Lung (tissue), 12 donors: ENCODE data around the gene ORC1. TPM values are rescaled to one million over a fixed set of nuclear protein-coding genes. Genes with fewer than 3 reads are reported as not detected.

Source experiments
- ATAC-seq: fragments of 200-7000 bp; cut with Tn5 transposase; one replicate; pipeline ENCODE4 v1.9.1; 2020; ENCODE audit warnings: moderate number of reproducible peaks; ENCODE audit not compliant: insufficient read depth, low FRiP score
- DNase-seq, 3 donors: peaks; one replicate each; pipeline ENCODE4 v3.0.0-alpha.2; 2013 to 2017
- H3K27ac ChIP-seq, 2 donors: one replicate each; pipeline ENCODE4 v1.5.1; 2013; ENCODE audit warnings: mild to moderate bottlenecking in 2 of 2, moderate library complexity in 2 of 2, control low read depth in 1 of 2, inconsistent platforms in 1 of 2, low read depth in 1 of 2, low read length in 1 of 2
- H3K27me3 ChIP-seq, 3 donors: one replicate each; pipeline ENCODE4 v1.5.1; 2013; ENCODE audit warnings: low read length in 2 of 3; ENCODE audit not compliant: control insufficient read depth in 3 of 3, insufficient read depth in 3 of 3
- H3K36me3 ChIP-seq, 4 donors: one replicate each; pipeline ENCODE4 v1.5.1; 2013; ENCODE audit warnings: low read length in 4 of 4, mild to moderate bottlenecking in 1 of 4, moderate library complexity in 1 of 4; ENCODE audit not compliant: control insufficient read depth in 4 of 4, insufficient read depth in 4 of 4
- H3K4me1 ChIP-seq, 5 donors: one replicate each; pipeline ENCODE4 v1.5.1; 2013; ENCODE audit warnings: low read length in 5 of 5, mild to moderate bottlenecking in 2 of 5, moderate library complexity in 1 of 5; ENCODE audit not compliant: control insufficient read depth in 5 of 5, insufficient read depth in 5 of 5
- H3K4me3 ChIP-seq: one replicate; pipeline ENCODE4 v1.5.1; 2013; ENCODE audit warnings: mild to moderate bottlenecking, control low read depth, moderate library complexity
- H3K9ac ChIP-seq, 2 donors: one replicate each; pipeline ENCODE4 v1.5.1; 2013; ENCODE audit warnings: low read length in 2 of 2, control low read depth in 1 of 2; ENCODE audit not compliant: insufficient read depth in 1 of 2
- H3K9me3 ChIP-seq, 4 donors: one replicate each; pipeline ENCODE4 v1.5.1; 2013; ENCODE audit warnings: low read length in 3 of 4, mild to moderate bottlenecking in 1 of 4, moderate library complexity in 1 of 4; ENCODE audit not compliant: control insufficient read depth in 4 of 4, insufficient read depth in 3 of 4
- WGBS, 2 donors: extraction: QIAGEN DNeasy Blood & Tissue Kit; methylation state at CpG; one replicate each; pipeline ENCODE4 v1.1.7; 2013; 5-methylcytosine and 5-hydroxymethylcytosine counted together
- polyA plus RNA-seq, 2 donors: library from polyadenylated mRNA; stranded (reverse); fragments of 200-250 nt; gene quantifications; one replicate each; pipeline ENCODE4 v1.2.1, GENCODE V29; 2013
- total RNA-seq, 2 donors: library from RNA; depleted of rRNA in 1 of 2; stranded (reverse); fragments of >200 nt in 1 of 2; gene quantifications; one replicate each; pipeline ENCODE4 v1.2.1, GENCODE V29; 2014 to 2021
- TF ChIP-seq, protein P1 (sequence below): IDR thresholded peaks from 2 replicates; pipeline ENCODE4 v1.5.1; 2012; ENCODE audit warnings: mild to moderate bottlenecking; ENCODE audit errors: control extremely low read depth, extremely low read depth
- donor health status: control.
- donor health status: control.
- donor health status: Bipolar disorder and iron deficiency.
- donor health status: healthy.
- donor health status: DM: yes; HTN: yes; CAD: no.

Gene ORC1
- total and polyA plus RNA-seq, 4 donors, result 0.59 to 2.5 (median 1.7) TPM

GRCh38 chr1:52427152-52427551, 22.9 kb upstream of the ORC1 start:
- Histone ChIP-seq H3K36me3 (peaks cover 6 to 26% (median 13%) of the 10 kb centered on the region in 4 donors), H3K4me3 (no peak overlapping the region), H3K27me3 (no peaks in the 10 kb centered on the region), H3K9me3 (no peaks in the 10 kb centered on the region), H3K9ac (no peak overlapping the region), H3K27ac (no peak overlapping the region), H3K4me1 (peaks cover 0 to 8% (median 0%) of the 10 kb centered on the region in 5 donors)
- WGBS, 2 donors, result 97 to 98% methylated on average over 1 of the region's 1 CpG
- DNase-seq (no peak), ATAC-seq (no peak)
- TF ChIP-seq, protein P1, sequence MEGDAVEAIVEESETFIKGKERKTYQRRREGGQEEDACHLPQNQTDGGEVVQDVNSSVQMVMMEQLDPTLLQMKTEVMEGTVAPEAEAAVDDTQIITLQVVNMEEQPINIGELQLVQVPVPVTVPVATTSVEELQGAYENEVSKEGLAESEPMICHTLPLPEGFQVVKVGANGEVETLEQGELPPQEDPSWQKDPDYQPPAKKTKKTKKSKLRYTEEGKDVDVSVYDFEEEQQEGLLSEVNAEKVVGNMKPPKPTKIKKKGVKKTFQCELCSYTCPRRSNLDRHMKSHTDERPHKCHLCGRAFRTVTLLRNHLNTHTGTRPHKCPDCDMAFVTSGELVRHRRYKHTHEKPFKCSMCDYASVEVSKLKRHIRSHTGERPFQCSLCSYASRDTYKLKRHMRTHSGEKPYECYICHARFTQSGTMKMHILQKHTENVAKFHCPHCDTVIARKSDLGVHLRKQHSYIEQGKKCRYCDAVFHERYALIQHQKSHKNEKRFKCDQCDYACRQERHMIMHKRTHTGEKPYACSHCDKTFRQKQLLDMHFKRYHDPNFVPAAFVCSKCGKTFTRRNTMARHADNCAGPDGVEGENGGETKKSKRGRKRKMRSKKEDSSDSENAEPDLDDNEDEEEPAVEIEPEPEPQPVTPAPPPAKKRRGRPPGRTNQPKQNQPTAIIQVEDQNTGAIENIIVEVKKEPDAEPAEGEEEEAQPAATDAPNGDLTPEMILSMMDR, result no peak

GRCh38 chr1:52426371-52426770, 22.1 kb upstream of the ORC1 start:
- Histone ChIP-seq H3K4me3 (no peak overlapping the region), H3K27ac (no peak overlapping the region), H3K4me1 (peaks cover 0 to 8% (median 0%) of the 10 kb centered on the region in 5 donors), H3K9ac (no peak overlapping the region), H3K27me3 (no peaks in the 10 kb centered on the region), H3K9me3 (no peaks in the 10 kb centered on the region), H3K36me3 (peaks cover 6 to 30% (median 11%) of the 10 kb centered on the region in 4 donors)
- ATAC-seq, result no peak
- TF ChIP-seq, protein P1, result no peak
- 80 to 88% methylated on average over 3 of the region's 3 CpGs for WGBS, 2 donors
- DNase-seq, result peak in 2 of 3 donors; percentile 22 to 40

- Histone ChIP-seq H3K9me3 (no peaks in the 10 kb centered on the region), H3K4me3 (no peak overlapping the region), H3K9ac (no peak overlapping the region), H3K36me3 (peaks cover 0 to 27% (median 6%) of the 10 kb centered on the region in 4 donors), H3K4me1 (peaks cover 0 to 8% (median 0%) of the 10 kb centered on the region in 5 donors), H3K27ac (no peak overlapping the region), H3K27me3 (no peaks in the 10 kb centered on the region)
- TF ChIP-seq, protein P1, result no peak
- DNase-seq (no peak), ATAC-seq (no peak)
- 91 to 92% methylated on average over 1 of the region's 1 CpG for WGBS, 2 donors
Observed at GRCh38 chr1:52424813-52425212, 20.6 kb upstream of the ORC1 start.

GRCh38 chr1:52424231-52424636, 20.0 kb upstream of the ORC1 start:
- no peak for ATAC-seq
- TF ChIP-seq, protein P1, result no peak
- Histone ChIP-seq H3K4me1 (peaks cover 0 to 8% (median 0%) of the 10 kb centered on the region in 5 donors), H3K9me3 (no peaks in the 10 kb centered on the region), H3K36me3 (peaks cover 0 to 27% (median 5%) of the 10 kb centered on the region in 4 donors), H3K27me3 (no peaks in the 10 kb centered on the region), H3K27ac (peak overlapping the region in 1 of 2 donors; percentile 16), H3K9ac (no peak overlapping the region), H3K4me3 (no peak overlapping the region)
- no peak for DNase-seq
